HepG2 (cell line): ENCODE measurements around the gene FARSB. TPM values are rescaled to one million over a fixed set of nuclear protein-coding genes. Genes with fewer than 3 reads are reported as not detected.
A peak's percentile ranks its signal among the peaks of the same experiment; 100 is the strongest.

ENCODE experiments used
- DNMT3B ChIP-seq: conservative IDR thresholded peaks from 2 replicates; pipeline ENCODE4 v1.6.1; 2016; ENCODE audit warnings: missing biosample characterization, control low read depth
- FOSL2 ChIP-seq: sonication (generic); formaldehyde crosslinking; IDR thresholded peaks from 2 replicates; pipeline ENCODE4 v1.4.0; 2020; ENCODE audit warnings: missing genetic modification reagents
- HNF1A ChIP-seq, 2 experiments: sonication (generic) in 1 of 2; formaldehyde crosslinking in 1 of 2; IDR thresholded peaks; 2 replicates each; pipeline versions ENCODE4 v1.4.0 to v1.6.1; 2016 to 2020; ENCODE audit warnings: borderline replicate concordance in 1 of 2, low read depth in 1 of 2, mild to moderate bottlenecking in 1 of 2, missing genetic modification reagents in 1 of 2
- KDM2A ChIP-seq: sonication (generic); formaldehyde crosslinking; IDR thresholded peaks from 2 replicates; pipeline ENCODE4 v1.4.0; 2020; ENCODE audit warnings: low read depth, missing genetic modification reagents, borderline replicate concordance
- MTERF4 ChIP-seq: sonication (generic); formaldehyde crosslinking; IDR thresholded peaks from 2 replicates; pipeline ENCODE4 v1.8.0; 2023; ENCODE audit warnings: mild to moderate bottlenecking, missing genetic modification reagents
- NR0B2 ChIP-seq: sonication (generic); formaldehyde crosslinking; IDR thresholded peaks from 2 replicates; pipeline ENCODE4 v1.4.0; 2020; ENCODE audit warnings: mild to moderate bottlenecking, missing genetic modification reagents
- POGZ ChIP-seq: sonication (generic); formaldehyde crosslinking; IDR thresholded peaks from 2 replicates; pipeline ENCODE4 v1.4.0; 2020; ENCODE audit warnings: mild to moderate bottlenecking, missing genetic modification reagents
- SALL1 ChIP-seq: sonication (generic); formaldehyde crosslinking; IDR thresholded peaks from 2 replicates; pipeline ENCODE4 v1.8.0; 2022; ENCODE audit warnings: mild to moderate bottlenecking, missing genetic modification reagents
- SNAI1 ChIP-seq: sonication (generic); formaldehyde crosslinking; IDR thresholded peaks from 2 replicates; pipeline ENCODE4 v1.5.0; 2020; ENCODE audit warnings: mild to moderate bottlenecking, missing genetic modification reagents, borderline replicate concordance
- STAT5B ChIP-seq: sonication (generic); formaldehyde crosslinking; IDR thresholded peaks from 2 replicates; pipeline ENCODE4 v1.4.0; 2020; ENCODE audit warnings: missing genetic modification reagents
- SYNCRIP ChIP-seq: fragments of 200-400 bp; formaldehyde crosslinking; IDR thresholded peaks from 2 replicates; pipeline ENCODE4 v1.6.1; 2018; ENCODE audit warnings: mild to moderate bottlenecking, low read depth, low read length; ENCODE audit not compliant: insufficient read depth
- TERF1 ChIP-seq: sonication (generic); formaldehyde crosslinking; IDR thresholded peaks from 2 replicates; pipeline ENCODE4 v1.8.0; 2022; ENCODE audit warnings: mild to moderate bottlenecking, missing genetic modification reagents, moderate library complexity
- ZKSCAN5 ChIP-seq: sonication (generic); formaldehyde crosslinking; IDR thresholded peaks from 2 replicates; pipeline ENCODE4 v1.5.1; 2020; ENCODE audit warnings: mild to moderate bottlenecking, missing genetic modification reagents
- ZNF276 ChIP-seq: sonication (generic); formaldehyde crosslinking; IDR thresholded peaks from 2 replicates; pipeline ENCODE4 v1.4.0; 2020; ENCODE audit warnings: mild to moderate bottlenecking, low read depth, missing genetic modification reagents
- ZNF362 ChIP-seq: sonication (generic); formaldehyde crosslinking; IDR thresholded peaks from 2 replicates; pipeline ENCODE4 v1.4.0; 2020; ENCODE audit warnings: missing genetic modification reagents, mild to moderate bottlenecking, borderline replicate concordance
- ZNF564 ChIP-seq: sonication (generic); formaldehyde crosslinking; IDR thresholded peaks from 2 replicates; pipeline ENCODE4 v1.8.1; 2023; ENCODE audit warnings: mild to moderate bottlenecking, missing genetic modification reagents
- ZNF576 ChIP-seq: sonication (generic); formaldehyde crosslinking; IDR thresholded peaks from 2 replicates; pipeline ENCODE4 v1.4.0; 2020; ENCODE audit warnings: mild to moderate bottlenecking, missing genetic modification reagents
- ZNF614 ChIP-seq: IDR thresholded peaks from 2 replicates; pipeline ENCODE4 v1.6.1; 2018; ENCODE audit warnings: missing biosample characterization, missing genetic modification reagents, inconsistent platforms, borderline replicate concordance
- ZNF713 ChIP-seq: sonication (generic); formaldehyde crosslinking; IDR thresholded peaks from 2 replicates; pipeline ENCODE4 v1.4.0; 2020; ENCODE audit warnings: mild to moderate bottlenecking, missing genetic modification reagents
- polyA plus RNA-seq, 8 experiments: library from polyadenylated mRNA; depleted of rRNA in 3 of 8; stranded (reverse) in 7 of 8; unstranded in 1 of 8; fragments of >200 nt; fragmentation: Illumina TruSeq in 4 of 8; extraction: Trizol in 4 of 8; gene quantifications; 2 replicates each; pipeline versions ENCODE4 v1.2.1 to v1.2.3, GENCODE V29; 2011 to 2016; ENCODE audit warnings: low read depth in 4 of 8, missing spikeins in 1 of 8, mixed read lengths in 1 of 8; ENCODE audit not compliant: insufficient read depth in 1 of 8
- total RNA-seq, 5 experiments: library from RNA; depleted of rRNA; stranded (reverse); fragments of >200 nt; fragmentation: Illumina TruSeq; extraction: Trizol; gene quantifications; 2 replicates each; pipeline ENCODE4 v1.2.3, GENCODE V29; 2016; ENCODE audit warnings: low read depth in 1 of 5

Gene FARSB
- total and polyA plus RNA-seq, 2 of the 13 experiments (the other 11 are each of a cell fraction or from before 2014, with no cell fraction given): 23.3 to 45.9 TPM

GRCh38 chr2:222693837-222694236, 37.9 kb upstream of the FARSB start (continued):
- TF ChIP-seq HNF1A (IDR thresholded peaks at IDR 0.05; ENCODE audit: low read depth) (no peak), HNF1A (CRISPR knock-in tag; IDR thresholded peaks at IDR 0.05; ENCODE audit: borderline replicate concordance) (no peak), ZNF614 (CRISPR knock-in tag) (no peak), TERF1 (CRISPR knock-in tag) (no peak), SNAI1 (no peak), ZNF576 (CRISPR knock-in tag) (no peak), NR0B2 (CRISPR knock-in tag) (no peak), KDM2A (CRISPR knock-in tag) (no peak), FOSL2 (no peak), ZKSCAN5 (CRISPR knock-in tag) (no peak), DNMT3B (CRISPR knock-in tag) (no peak), MTERF4 (CRISPR knock-in tag) (no peak), STAT5B (CRISPR knock-in tag) (no peak), ZNF276 (CRISPR knock-in tag) (no peak), ZNF362 (CRISPR knock-in tag) (no peak), POGZ (CRISPR knock-in tag) (peak; percentile 55; the same call in 1 of the 2 replicates), SYNCRIP (no peak), ZNF564 (no peak), ZNF713 (CRISPR knock-in tag) (no peak), SALL1 (CRISPR knock-in tag) (no peak)
